HCT116 (cell line): ENCODE results near the gene C11orf68.

ENCODE experiments used
- CEBPB ChIP-seq: IDR thresholded peaks from 2 replicates; pipeline ENCODE4 v1.6.1; 2012; ENCODE audit warnings: low read depth
- POLR2AphosphoS5 ChIP-seq: IDR thresholded peaks from 2 replicates; pipeline ENCODE4 v1.6.1; 2011; ENCODE audit warnings: mild to moderate bottlenecking, low read depth, low read length, moderate library complexity
- TF ChIP-seq, protein P1 (sequence below), 3 experiments: fragments of 200-600 bp in 1 of 3; sonication (generic) in 1 of 3; IDR thresholded peaks in 2 of 3; conservative IDR thresholded peaks in 1 of 3; 2 replicates each; pipeline ENCODE4 v1.5.1; 2012 to 2017; ENCODE audit warnings: low read depth in 2 of 3, low read length in 2 of 3, antibody characterized with exemption in 1 of 3, borderline replicate concordance in 1 of 3, control low read depth in 1 of 3, mild to moderate bottlenecking in 1 of 3, mixed read lengths in 1 of 3, mixed run types in 1 of 3, moderate library complexity in 1 of 3; ENCODE audit not compliant: insufficient read depth in 1 of 3
- TF ChIP-seq, protein P2 (sequence below): IDR thresholded peaks from 2 replicates; pipeline ENCODE4 v1.6.1; 2012; ENCODE audit warnings: low read depth

DNA sequence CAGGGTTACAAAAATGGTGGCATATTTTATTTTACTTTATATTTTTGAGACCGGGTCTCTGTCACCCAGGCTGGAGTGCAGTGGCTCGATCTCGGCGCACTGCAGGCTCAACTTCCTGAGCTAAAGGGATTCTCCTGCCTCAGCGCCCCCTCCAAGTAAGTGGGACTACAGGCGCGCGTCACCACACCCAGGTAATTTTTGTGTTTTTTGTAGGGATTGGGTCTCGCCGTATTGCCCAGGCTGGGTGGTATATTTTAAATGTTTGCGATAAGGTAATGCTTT lies 18.0 kb downstream of the C11orf68 start:
- TF ChIP-seq, protein P1, sequence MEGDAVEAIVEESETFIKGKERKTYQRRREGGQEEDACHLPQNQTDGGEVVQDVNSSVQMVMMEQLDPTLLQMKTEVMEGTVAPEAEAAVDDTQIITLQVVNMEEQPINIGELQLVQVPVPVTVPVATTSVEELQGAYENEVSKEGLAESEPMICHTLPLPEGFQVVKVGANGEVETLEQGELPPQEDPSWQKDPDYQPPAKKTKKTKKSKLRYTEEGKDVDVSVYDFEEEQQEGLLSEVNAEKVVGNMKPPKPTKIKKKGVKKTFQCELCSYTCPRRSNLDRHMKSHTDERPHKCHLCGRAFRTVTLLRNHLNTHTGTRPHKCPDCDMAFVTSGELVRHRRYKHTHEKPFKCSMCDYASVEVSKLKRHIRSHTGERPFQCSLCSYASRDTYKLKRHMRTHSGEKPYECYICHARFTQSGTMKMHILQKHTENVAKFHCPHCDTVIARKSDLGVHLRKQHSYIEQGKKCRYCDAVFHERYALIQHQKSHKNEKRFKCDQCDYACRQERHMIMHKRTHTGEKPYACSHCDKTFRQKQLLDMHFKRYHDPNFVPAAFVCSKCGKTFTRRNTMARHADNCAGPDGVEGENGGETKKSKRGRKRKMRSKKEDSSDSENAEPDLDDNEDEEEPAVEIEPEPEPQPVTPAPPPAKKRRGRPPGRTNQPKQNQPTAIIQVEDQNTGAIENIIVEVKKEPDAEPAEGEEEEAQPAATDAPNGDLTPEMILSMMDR (IDR thresholded peaks at IDR 0.05 in 2 of 3, conservative IDR thresholded peaks at IDR 0.05 in 1 of 3; ENCODE audit: borderline replicate concordance in 1 of 3, insufficient read depth in 1 of 3, low read depth in 2 of 3, low read length in 2 of 3): no peak
- TF ChIP-seq POLR2AphosphoS5 (no peak), CEBPB (no peak)
- TF ChIP-seq, protein P2, sequence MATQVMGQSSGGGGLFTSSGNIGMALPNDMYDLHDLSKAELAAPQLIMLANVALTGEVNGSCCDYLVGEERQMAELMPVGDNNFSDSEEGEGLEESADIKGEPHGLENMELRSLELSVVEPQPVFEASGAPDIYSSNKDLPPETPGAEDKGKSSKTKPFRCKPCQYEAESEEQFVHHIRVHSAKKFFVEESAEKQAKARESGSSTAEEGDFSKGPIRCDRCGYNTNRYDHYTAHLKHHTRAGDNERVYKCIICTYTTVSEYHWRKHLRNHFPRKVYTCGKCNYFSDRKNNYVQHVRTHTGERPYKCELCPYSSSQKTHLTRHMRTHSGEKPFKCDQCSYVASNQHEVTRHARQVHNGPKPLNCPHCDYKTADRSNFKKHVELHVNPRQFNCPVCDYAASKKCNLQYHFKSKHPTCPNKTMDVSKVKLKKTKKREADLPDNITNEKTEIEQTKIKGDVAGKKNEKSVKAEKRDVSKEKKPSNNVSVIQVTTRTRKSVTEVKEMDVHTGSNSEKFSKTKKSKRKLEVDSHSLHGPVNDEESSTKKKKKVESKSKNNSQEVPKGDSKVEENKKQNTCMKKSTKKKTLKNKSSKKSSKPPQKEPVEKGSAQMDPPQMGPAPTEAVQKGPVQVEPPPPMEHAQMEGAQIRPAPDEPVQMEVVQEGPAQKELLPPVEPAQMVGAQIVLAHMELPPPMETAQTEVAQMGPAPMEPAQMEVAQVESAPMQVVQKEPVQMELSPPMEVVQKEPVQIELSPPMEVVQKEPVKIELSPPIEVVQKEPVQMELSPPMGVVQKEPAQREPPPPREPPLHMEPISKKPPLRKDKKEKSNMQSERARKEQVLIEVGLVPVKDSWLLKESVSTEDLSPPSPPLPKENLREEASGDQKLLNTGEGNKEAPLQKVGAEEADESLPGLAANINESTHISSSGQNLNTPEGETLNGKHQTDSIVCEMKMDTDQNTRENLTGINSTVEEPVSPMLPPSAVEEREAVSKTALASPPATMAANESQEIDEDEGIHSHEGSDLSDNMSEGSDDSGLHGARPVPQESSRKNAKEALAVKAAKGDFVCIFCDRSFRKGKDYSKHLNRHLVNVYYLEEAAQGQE: no peak
